GM12873 (cell line): ENCODE results near the gene HTATIP2.

Experiments used
- CTCF ChIP-seq: IDR thresholded peaks from 2 replicates; pipeline ENCODE4 v1.5.1; 2012; ENCODE audit warnings: low read depth, mild to moderate bottlenecking, moderate library complexity, low read length, control low read depth; ENCODE audit not compliant: insufficient read depth; ENCODE audit errors: missing control alignments

HTATIP2 gene

GRCh38 chr11:20342347-20343141 is 21.0 kb upstream of the HTATIP2 start:
- TF ChIP-seq CTCF = no peak

GRCh38 chr11:20351136-20351535 is 12.4 kb upstream of the HTATIP2 start:
- TF ChIP-seq CTCF = no peak

- no peak for TF ChIP-seq CTCF
These were observed 11.7 kb upstream of the HTATIP2 start for GRCh38 chr11:20351751-20352262.

- TF ChIP-seq CTCF = peak; percentile 83
These were observed 9.6 kb upstream of the HTATIP2 start for GRCh38 chr11:20353829-20354434.

- TF ChIP-seq CTCF = peak; percentile 77
These were observed 8.0 kb upstream of the HTATIP2 start for GRCh38 chr11:20355221-20356219.

GRCh38 chr11:20357150-20357549 is 6.4 kb upstream of the HTATIP2 start:
- no peak for TF ChIP-seq CTCF
